GM12891 (cell line): Measurements from ENCODE around the gene LEPR.

ENCODE experiments used
- POLR2A ChIP-seq: IDR thresholded peaks from 2 replicates; pipeline ENCODE4 v1.6.1; 2011; ENCODE audit warnings: low read depth, low read length, control low read depth
- POLR2AphosphoS5 ChIP-seq: IDR thresholded peaks from 2 replicates; pipeline ENCODE4 v1.6.1; 2011; ENCODE audit warnings: low read depth, low read length, control low read depth
- TAF1 ChIP-seq: IDR thresholded peaks from 2 replicates; pipeline ENCODE4 v1.6.1; 2011; ENCODE audit warnings: low read depth, low read length, control low read depth

GRCh38 chr1:65378247-65378946 is 42.1 kb upstream of the LEPR start:
- TF ChIP-seq TAF1 (no peak), POLR2A (no peak), POLR2AphosphoS5 (no peak)
